ENCODE measurements around the gene GMEB1.

GRCh38 chr1:28735961-28736449, 67.4 kb downstream of the GMEB1 start:
- TF ChIP-seq, protein P1, sequence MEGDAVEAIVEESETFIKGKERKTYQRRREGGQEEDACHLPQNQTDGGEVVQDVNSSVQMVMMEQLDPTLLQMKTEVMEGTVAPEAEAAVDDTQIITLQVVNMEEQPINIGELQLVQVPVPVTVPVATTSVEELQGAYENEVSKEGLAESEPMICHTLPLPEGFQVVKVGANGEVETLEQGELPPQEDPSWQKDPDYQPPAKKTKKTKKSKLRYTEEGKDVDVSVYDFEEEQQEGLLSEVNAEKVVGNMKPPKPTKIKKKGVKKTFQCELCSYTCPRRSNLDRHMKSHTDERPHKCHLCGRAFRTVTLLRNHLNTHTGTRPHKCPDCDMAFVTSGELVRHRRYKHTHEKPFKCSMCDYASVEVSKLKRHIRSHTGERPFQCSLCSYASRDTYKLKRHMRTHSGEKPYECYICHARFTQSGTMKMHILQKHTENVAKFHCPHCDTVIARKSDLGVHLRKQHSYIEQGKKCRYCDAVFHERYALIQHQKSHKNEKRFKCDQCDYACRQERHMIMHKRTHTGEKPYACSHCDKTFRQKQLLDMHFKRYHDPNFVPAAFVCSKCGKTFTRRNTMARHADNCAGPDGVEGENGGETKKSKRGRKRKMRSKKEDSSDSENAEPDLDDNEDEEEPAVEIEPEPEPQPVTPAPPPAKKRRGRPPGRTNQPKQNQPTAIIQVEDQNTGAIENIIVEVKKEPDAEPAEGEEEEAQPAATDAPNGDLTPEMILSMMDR (conservative IDR thresholded peaks at IDR 0.05; ENCODE audit: low read depth, low read length): no peak
- TF ChIP-seq EZH2 (IDR thresholded peaks at IDR 0.05; ENCODE audit: low read length, unreplicated experiment) (no peak), EZH2phosphoT487 (IDR thresholded peaks at IDR 0.05; ENCODE audit: borderline replicate concordance, low read length) (no peak)
